ENCODE measurements around the gene CATSPERZ.

The CATSPERZ gene

DNA sequence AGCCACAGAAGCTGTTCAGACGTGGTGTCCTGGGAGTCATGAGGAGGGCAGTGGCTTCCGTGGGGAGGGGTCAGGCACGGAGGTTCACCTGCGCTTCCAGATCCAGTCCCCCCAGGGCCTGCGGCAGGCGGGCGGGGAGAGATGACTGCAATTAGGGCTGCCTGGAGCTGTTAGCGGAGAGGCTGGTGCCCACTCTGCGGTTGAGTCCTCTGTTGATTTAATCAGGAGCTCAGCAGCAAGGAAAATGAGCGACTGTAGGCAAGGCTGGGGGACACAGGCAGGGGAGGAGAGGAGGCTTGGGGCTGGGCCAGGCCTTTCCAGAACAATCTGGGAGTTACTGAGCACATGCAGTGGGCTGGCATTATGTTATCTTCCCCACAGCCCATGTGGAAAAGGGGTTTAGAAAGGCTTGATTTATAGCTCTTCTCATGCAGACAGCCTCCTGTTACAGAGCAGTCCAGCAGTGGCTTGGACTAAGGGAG lies 35.7 kb upstream of the CATSPERZ start:
- no peak for DNase-seq (ENCODE audit: low read depth in 2 of 2)

DNA sequence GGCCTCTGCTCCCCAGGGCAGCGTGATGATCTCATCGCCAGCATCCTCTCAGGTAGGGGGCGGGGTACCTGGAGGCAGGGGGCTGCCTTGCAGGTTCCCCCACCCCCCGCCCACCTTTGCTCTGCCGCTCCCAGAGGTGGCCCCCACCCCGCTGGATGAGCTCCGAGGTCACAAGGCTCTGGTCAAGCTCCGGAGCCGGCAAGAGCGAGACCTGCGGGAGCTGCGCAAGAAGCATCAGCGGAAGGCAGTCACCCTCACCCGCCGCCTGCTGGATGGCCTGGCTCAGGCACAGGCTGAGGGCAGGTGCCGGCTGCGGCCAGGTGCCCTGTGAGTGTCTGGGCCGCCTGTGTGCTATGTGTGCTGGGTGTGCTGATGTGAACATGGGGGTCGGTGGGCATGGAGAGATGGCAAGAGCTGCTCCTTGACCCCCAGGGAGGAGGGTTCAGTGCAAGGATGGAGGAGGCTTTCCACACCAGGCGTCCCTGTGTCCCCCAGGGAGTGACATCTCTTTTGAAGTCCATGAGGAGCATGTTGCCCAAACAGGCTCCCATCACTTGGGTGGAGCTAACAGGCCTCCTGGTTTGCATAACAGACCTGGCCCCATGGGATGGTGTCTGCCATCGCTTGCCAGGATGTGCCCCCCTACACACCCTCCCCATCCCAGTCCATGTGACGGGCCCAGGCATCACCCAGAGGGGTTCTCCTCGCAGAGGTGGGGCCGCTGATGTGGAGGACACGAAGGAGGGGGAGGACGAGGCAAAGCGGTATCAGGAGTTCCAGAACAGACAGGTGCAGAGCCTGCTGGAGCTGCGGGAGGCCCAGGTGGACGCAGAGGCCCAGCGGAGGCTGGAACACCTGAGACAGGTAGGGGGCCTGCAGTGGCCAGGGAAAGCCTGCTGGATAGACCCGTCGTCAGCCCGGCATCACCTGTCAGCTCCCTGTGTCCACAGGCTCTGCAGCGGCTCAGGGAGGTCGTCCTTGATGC lies 34.7 kb upstream of the CATSPERZ start:
- DNase-seq (ENCODE audit: low read depth in 2 of 2), result no peak

DNA sequence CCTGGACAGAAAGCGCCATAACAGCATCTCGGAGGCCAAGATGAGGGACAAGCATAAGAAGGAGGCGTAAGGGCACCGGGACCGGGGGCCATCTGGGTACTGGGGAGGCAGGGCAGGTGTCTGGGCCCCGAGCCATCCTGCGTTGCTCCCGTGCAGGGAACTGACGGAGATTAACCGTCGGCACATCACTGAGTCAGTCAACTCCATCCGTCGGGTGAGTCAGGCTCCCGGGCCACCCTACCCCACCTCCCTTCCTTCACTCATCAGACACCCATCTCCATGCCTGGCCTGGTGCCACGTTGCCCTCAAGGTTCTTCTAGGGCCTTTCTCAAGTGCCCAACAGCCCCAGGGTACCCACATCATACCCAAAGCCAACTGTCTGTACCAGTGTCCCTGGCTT lies 33.8 kb upstream of the CATSPERZ start:
- DNase-seq (ENCODE audit: low read depth in 2 of 2), result no peak

DNA sequence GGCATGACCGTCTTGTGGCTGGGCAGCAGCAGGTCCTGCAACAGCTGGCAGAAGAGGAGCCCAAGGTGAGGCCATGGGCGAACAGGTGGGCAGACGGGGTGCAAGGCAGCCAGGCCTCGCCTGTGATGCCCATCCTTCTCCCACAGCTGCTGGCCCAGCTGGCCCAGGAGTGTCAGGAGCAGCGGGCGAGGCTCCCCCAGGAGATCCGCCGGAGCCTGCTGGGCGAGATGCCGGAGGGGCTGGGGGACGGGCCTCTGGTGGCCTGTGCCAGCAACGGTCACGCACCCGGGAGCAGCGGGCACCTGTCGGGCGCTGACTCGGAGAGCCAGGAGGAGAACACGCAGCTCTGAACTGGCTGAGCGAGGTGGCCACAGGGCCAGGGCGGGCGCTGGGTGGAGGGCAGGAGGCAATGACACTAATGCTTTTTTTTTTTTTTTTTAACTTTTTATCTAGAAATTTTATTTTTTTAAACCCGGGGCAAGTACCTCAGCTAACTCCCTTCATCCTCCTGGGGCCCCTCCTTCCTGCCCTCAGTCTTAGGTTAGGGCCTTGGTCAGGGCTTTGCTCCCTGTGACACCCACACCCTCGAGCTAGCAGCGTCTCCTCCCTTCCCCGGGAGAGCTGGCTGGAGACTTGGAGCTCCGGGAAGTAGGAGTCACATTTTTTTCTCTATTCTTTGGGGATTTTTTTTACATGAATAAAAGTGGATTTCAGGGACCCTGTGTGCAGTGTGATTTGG lies 32.8 kb upstream of the CATSPERZ start:
- no peak for DNase-seq (ENCODE audit: low read depth in 2 of 2)

DNA sequence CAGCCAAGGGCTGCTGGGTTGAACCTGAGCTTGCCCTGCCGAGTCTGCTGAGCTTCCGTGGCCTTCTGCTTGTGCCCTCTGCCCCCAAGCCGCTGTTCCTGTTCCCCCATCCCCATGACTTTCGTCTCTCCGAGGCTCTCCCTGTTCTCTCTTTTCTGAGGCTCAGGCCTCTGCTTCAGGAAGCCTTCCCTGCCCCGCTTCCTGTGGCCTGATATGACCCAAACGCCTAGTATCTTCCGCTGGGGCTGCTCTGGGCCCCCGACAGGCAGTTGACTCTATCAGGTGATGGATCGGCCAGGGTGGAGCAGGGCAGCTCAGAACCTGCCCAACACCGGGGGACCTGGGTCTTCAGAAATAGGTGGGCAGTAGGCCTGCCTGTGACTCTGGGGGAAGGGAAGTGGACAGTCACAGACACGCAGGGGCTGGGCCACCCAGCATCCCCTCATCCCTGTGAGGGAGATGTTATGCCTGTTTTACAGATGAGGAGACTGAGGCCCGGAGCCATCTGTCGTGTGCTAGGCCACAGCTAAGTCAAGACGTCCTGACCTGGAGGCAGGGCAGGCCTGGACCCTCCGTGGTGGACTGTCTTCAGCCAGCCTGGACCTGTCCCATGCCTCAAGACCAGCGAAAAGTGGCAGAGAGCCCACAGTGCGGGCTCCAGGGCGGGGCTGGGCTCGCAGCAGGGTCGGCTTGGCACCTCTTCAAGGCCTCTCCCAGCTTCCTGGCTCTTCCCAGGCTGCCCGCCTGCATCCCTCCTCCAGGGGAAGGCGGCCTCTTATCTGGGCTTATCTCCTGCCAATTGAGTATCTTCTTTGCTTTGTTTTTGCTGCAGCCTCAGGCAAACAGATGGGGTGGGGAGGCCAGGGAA lies 31.9 kb upstream of the CATSPERZ start:
- DNase-seq (ENCODE audit: low read depth in 2 of 2), result no peak

DNA sequence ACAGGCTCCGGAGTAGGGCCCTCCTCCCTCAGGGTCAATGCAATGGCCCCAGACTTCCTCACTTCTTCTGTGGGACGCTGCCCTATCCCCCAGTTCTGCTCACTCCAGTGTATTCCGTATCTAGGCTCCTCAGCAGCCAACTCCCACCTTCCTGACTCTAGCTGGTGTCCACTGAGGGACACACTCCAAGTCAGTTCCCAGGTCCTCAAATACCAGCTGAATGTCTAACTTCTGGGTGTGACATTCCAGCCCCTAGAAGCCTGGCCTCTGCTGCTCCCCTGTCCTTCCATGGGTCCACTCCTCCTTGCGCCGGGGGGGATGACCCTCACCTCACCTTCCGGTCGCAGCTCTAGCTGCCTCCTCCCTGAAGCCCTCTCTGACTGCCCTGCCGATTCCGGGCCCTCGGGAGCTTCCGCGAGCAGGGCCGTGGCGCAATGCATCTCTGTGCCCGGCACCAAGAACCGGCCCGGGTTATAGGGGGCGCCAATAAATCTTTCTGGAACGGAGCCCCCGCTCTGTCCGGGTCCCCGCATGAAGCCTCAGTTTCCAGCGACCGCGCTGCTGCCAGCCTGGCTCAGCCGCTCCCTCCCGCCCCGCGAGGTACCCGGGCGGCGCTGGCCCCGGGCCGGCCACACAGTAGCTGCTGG lies 31.1 kb upstream of the CATSPERZ start:
- no peak for DNase-seq (ENCODE audit: low read depth in 2 of 2)

DNA sequence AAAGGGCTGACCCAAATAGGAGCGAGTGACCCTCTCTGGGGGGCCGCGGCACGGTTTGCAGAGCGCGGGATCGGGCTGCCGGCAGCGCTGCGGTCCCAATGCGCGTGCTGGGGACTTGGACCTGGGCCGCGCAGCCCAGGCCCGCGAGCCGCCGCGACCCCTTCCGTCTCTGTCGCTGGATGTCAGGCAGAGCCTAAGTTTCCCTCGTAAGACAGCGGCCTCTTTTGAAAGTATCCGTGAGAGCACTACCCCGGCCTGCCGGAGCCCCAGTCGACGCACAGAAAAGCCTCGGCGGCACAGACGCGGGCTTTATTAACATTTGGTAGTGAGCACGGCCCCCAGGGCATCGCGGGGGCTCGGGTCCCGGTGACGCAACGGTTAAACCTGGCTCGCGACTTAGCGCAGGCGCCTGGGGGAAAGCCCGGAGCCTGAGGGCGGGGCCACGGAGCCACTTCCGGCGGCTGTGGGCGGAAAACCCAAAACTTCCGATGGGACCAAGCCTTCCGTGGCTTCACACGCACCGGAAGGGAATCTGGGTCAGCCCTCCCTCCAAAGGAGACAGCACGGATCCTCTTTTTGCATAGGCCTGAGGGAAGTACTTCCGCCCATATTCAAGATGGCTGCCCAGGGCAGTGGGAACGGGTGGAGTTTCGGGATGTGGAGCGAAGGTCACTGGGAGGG lies 30.5 kb upstream of the CATSPERZ start:
- peak; percentile 94 to 95 for DNase-seq (ENCODE audit: low read depth in 2 of 2)

DNA sequence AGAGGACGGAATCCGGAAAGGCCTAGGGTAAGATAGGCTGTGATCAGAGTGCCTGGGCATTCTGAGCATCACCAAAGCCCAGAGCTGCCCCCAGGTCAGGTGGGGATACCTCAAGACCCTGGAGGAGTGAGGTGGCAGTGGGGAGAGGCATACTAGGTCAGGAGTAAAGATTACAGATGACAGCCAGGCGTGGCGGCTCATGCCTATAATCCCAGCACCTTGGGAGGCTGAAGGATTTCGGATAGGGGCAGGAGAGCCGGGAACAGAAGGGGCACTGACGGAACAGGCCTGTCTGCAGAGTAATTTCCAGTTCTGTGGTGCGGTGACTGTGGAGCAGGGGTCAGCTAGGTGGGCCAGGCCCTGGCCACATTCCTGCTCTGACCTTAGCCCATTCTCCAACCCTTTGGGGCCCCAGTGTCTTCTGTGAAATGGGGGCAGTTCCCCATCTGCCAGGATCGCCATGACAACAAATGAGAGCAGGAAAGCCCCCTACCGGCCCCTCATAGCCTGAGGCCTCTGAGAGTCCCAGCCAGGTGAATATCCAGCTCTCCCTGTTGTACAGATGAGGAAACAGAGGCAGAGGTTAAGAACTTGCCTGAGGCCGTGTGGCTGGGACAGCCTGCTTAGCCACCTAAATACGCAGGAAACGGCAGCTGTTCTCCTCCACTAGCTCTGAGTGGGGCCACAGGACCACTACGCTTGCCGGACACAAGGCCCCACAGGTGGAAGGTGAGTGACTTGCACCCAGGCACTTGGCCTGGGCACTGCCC lies 24.9 kb upstream of the CATSPERZ start:
- DNase-seq (ENCODE audit: low read depth in 2 of 2), result no peak

DNA sequence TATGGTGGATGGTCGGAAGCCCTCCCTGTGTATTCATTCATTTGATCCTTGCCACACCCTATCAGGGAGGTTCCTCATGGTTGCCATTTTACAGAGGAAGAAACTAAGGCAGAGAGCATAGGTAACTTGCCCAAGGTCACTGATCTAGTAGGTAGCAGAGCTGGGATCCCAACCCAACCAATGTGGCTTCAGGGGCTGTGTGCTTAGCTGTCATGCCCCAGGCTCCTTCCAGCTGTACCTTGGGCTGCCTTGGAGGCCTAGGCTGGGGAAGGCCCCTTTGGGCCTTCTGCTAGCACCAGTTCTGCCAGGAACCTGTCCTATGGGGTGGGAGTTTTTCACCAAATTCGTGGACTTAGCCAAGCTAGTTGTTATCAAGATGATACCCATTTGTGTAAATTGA lies 24.3 kb upstream of the CATSPERZ start:
- no peak for DNase-seq (ENCODE audit: low read depth in 2 of 2)

DNA sequence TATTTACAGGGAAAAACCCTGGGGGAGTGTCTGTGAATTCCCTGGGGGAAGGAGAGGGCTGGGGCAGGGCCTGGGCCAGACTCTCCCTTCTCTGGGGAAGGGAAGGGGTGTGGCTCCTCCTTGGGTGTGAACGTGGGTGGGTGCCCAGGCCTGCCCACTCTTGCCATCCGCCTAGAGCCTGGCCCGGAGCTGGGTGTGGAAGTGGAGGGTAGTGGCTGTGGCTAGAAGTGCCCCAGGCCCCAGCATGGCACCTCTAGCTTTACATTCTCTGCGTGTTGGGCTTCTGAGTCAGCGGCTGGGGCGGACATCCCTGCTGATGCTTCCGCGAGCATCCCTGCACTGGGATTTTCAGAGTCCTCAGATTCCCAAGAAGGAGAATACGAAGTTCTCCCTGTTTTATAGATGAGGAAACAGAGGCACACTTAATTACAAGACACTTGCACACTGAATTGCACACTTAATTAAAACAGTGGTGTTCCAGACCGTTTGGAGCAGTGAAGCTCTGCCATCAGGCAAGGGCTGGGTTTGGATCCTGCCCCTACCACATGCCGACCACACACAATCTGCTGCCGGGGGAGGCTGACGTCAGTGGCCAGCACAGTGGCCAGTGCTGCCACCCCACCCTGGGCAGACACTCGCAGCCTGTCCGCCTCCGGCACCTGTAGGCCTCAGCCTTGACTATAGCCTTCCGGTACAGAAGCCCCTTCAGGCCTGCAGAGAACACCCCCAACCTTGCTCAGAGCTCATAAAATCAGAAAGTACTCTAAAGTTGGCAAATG lies 23.3 kb upstream of the CATSPERZ start:
- DNase-seq (ENCODE audit: low read depth in 2 of 2), result no peak

DNA sequence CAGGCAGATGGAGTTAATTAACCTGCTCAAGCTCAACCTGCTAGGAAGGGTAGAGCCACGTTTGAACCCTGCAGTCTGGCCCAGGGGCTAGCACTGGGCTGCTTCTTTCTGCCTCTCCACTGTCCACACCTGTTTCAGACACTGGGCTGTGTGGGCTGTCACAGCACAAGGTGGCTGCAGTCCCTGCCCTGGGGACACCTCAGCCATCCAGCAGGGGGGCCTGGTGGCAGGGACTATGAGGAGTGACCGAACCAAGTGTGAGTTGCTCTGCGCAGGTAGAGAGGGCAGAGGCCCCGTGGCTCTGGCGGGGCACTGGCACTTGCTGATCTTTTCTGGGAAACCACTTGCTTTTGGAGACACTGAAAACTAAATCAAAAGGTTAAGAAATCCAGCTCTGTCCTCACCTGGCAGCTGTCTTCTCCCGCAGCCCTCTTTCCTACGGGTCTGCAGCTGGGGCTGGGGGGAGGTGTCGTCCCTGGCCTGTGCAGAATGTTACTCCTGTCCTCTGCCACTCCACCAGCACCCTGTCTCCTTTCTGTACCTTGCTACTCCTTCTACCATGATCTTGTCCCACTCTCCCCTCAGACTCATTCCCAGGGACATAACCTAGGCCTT lies 21.5 kb upstream of the CATSPERZ start:
- no peak for DNase-seq (ENCODE audit: low read depth in 2 of 2)

DNA sequence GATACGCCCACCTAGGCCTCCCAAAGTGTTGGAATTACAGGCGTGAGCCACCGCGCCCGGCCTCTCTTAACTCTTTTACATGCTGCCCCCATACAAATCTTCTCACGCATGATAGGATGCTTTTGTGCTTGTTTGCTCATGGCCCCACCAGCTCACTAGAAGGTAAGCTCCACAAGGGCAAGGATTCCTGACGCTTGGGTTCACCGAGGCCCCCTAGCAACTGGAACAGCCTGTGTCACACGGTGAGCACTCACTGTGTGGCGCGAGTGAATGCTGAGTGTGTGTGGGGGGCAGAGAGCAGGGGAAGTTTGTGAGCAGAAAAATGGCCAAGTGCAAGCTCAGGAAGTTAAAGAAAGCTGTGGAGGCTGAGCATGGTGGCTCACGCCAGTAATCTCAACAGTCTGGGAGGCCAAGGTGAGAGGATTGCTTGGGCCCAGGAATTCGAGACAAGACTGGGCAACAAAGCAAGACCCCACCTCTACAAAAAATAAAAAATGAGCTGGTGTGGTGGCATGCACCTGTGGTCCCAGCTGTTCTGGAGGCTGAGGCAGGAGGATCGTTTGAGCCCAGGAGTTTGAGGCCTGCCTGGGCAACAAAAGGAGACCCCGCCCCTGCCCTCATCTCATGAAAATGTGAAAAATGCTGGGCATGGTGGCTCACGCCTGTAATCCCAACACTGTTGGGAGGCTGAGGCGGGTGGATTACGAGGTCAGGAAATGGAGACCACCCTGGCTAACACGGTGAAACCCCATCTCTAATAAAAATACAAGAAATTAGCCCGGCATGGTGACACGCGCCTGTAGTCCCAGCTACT lies 18.0 kb upstream of the CATSPERZ start:
- DNase-seq (ENCODE audit: low read depth in 2 of 2), result no peak

DNA sequence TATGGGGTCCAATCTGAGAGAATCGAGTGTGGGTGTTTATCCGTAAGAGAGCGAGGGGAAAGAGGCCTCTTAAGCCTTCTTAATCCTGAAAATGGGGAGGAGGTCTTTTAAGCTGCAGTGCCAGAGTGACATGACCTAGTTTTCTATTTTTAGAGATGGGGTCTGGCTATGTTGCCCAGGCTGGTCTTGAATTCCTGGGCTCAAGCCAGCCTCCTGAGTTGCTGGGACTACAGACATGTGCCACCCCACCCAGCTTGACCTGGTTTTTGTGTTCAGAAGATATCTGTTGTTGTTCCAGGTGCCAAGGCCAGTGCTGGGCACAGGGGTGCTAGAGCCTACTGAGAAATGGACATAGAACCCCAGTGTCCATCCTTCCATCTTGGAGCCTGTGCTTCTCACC lies 17.1 kb upstream of the CATSPERZ start:
- no peak for DNase-seq (ENCODE audit: low read depth in 2 of 2)

DNA sequence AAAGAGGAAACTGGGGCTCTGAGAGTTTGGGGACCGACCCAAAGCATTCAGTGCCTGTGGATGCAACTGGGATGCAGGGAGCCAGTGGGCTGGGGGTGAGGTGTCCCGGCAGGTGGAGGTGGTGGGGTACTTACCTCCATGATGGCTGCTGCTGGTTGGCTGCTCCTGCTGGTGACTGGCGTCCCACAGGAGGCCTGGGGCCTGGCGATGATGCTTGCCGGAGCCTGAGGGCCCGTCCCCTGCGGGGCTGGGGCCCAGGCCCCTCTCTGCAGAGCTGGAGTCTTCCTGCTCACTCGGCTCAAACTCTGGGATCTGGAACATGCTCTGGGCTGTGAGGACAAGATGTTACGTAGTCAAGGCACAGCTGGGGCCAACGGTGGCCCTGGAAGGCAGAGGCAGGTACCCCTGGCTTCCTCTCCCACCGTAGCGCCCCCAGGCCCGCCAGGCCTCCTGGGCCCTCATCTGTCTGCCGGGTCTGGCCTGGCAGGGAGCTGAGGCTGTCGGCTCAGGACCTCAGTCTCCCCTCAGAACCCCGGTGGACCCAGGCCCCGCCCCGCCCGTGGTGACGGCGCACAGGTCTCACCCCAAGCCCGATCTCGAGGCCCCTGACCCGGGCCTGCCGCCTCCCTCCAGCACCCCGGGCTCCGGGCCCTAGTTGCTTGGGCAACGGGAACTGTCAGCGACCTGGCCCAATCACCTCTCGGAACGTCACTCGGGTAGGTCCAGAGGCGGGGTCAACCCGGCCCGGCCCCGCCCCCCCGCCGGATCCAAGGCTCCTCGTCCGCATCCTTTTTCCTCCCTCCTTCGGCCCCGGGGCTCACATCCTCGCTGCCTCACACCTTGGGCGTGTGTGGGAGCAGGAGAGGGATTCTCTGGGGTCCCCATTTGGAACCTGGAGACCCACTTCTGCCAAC lies 15.9 kb upstream of the CATSPERZ start, which contains the start of gene BAD:
BAD (minus strand) TSS at position 618 of the 914 bp plus-strand sequence; CDS start at position 321, 297 bp downstream.
- peak; percentile 85 to 88 for DNase-seq (ENCODE audit: low read depth in 2 of 2)

DNA sequence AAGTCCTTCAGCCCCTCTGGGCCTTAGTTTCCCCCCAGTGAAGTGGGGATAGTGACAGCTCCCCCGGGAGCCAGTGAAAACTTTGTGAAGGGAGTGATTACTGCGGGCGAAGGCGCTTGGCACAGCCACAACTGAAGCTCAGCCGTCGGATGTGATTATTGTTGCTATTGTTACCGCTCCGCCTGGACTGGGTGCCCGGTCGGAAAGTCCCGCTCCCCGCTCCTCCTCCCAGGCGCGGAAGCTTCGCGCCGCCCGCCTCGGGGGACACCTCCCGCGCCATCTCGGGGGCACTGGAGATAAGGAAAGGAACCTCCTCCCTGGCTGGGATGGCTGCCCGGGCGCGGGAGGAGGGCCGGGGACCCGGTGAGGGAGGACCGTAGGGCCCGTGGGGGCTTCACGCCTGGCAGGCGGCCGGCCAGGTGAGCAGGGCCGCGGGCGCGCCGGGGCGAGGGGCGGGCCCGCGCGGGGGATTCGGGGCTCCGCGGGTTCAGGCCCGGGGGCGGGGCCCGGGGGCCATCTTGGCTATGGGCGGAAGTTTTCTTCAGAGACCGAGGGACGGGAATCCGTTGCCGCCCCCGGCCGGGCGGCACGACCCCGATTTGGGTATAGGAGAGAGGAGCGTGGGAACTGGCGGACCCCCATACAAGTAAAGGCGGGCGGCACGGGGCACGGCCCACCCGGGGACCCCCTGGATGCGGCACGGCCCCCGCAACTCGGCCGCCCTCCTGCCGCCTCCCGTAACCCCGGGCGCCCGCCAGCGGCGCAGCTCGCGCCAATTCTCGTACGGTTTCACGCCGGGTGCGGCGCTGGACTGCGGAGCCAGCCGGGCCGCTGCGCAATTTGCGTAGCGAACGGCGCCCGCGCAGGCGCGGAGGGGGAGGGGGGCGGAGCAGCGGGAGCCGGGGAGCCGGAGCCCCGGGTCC lies 14.9 kb upstream of the CATSPERZ start, which contains the start of gene GPR137:
GPR137 (plus strand) TSS at position 887 of the 923 bp plus-strand sequence. CDS start 677 bp downstream, outside the sequence.
- DNase-seq (ENCODE audit: low read depth in 2 of 2), result peak; percentile 88 to 90

All from stimulated activated CD8-positive, alpha-beta memory T cell treated with anti-CD3 and anti-CD28 coated beads, Interleukin-7, amount 100 ng/mL, for 1 hour (primary cell).